ENCODE data around the gene PMS2.
"Not testable (repeated sequence)": the region's sequence is repeated elsewhere in the genome, so short reads cannot be mapped to it uniquely, and the experiment has no call there.

Gene PMS2

GRCh38 chr7:6008668-6009611 is at the start of gene PMS2, which contains the start of gene AIMP2:
Gene PMS2, minus strand, starts transcription at chr7:6009049. Its CDS starts 30 bp downstream, at chr7:6009019.
Gene AIMP2, plus strand, starts transcription at chr7:6009272. Its CDS starts 92 bp downstream, at chr7:6009364.
- DNase-seq (ENCODE audit: low read depth in 2 of 2), result peak; percentile 93 to 96

GRCh38 chr7:6057316-6058129 is 48.7 kb upstream of the PMS2 start:
- no peak for DNase-seq (ENCODE audit: low read depth in 2 of 2)

- DNase-seq (ENCODE audit: low read depth in 2 of 2), result no peak
Measured at GRCh38 chr7:6056616-6057015, 47.8 kb upstream of the PMS2 start.

GRCh38 chr7:6051185-6051584 is 42.3 kb upstream of the PMS2 start:
- not testable (repeated sequence) for DNase-seq (ENCODE audit: low read depth in 2 of 2)

- no peak for DNase-seq (ENCODE audit: low read depth in 2 of 2)
Measured at GRCh38 chr7:6049780-6050179, 40.9 kb upstream of the PMS2 start.

GRCh38 chr7:6035686-6036085 is 26.8 kb upstream of the PMS2 start:
- DNase-seq (ENCODE audit: low read depth in 2 of 2), result no peak

- DNase-seq (ENCODE audit: low read depth in 2 of 2), result no peak
Measured at GRCh38 chr7:6035165-6035564, 26.3 kb upstream of the PMS2 start.

- DNase-seq (ENCODE audit: low read depth in 2 of 2), result no peak
Measured at GRCh38 chr7:6032641-6033040, 23.8 kb upstream of the PMS2 start.

GRCh38 chr7:6032167-6032566 is 23.3 kb upstream of the PMS2 start:
- DNase-seq (ENCODE audit: low read depth in 2 of 2), result no peak

- no peak for DNase-seq (ENCODE audit: low read depth in 2 of 2)
Measured at GRCh38 chr7:6031567-6031966, 22.7 kb upstream of the PMS2 start.

GRCh38 chr7:6030988-6031387 is 22.1 kb upstream of the PMS2 start, which contains the start of gene ANKRD61:
Gene ANKRD61, plus strand, starts transcription at chr7:6031376. Its CDS starts 0 bp downstream, at chr7:6031376.
- no peak for DNase-seq (ENCODE audit: low read depth in 2 of 2)

GRCh38 chr7:6028563-6028962 is 19.7 kb upstream of the PMS2 start:
- no peak for DNase-seq (ENCODE audit: low read depth in 2 of 2)

- DNase-seq (ENCODE audit: low read depth in 2 of 2), result no peak
Measured at GRCh38 chr7:6027806-6028365, 19.0 kb upstream of the PMS2 start.

GRCh38 chr7:6026820-6027311 is 18.0 kb upstream of the PMS2 start:
- no peak for DNase-seq (ENCODE audit: low read depth in 2 of 2)

- DNase-seq (ENCODE audit: low read depth in 2 of 2), result peak; percentile 23 to 46
Measured at GRCh38 chr7:6026011-6026819, 17.4 kb upstream of the PMS2 start.

- no peak for DNase-seq (ENCODE audit: low read depth in 2 of 2)
Measured at GRCh38 chr7:6023974-6024435, 15.2 kb upstream of the PMS2 start.

- no peak for DNase-seq (ENCODE audit: low read depth in 2 of 2)
Measured at GRCh38 chr7:6022707-6023106, 13.9 kb upstream of the PMS2 start.

GRCh38 chr7:6020371-6021286 is 11.8 kb upstream of the PMS2 start:
- no peak for DNase-seq (ENCODE audit: low read depth in 2 of 2)

GRCh38 chr7:6016653-6016966 is 7.8 kb upstream of the PMS2 start:
- DNase-seq (ENCODE audit: low read depth in 2 of 2), result no peak
